Measurements from ENCODE around the gene CRYL1.

Gene CRYL1

GRCh38 chr13:20457670-20458069 lies 68.0 kb downstream of the CRYL1 start:
- no peak overlapping the region for H3K27ac ChIP-seq
- TF ChIP-seq, protein P1, sequence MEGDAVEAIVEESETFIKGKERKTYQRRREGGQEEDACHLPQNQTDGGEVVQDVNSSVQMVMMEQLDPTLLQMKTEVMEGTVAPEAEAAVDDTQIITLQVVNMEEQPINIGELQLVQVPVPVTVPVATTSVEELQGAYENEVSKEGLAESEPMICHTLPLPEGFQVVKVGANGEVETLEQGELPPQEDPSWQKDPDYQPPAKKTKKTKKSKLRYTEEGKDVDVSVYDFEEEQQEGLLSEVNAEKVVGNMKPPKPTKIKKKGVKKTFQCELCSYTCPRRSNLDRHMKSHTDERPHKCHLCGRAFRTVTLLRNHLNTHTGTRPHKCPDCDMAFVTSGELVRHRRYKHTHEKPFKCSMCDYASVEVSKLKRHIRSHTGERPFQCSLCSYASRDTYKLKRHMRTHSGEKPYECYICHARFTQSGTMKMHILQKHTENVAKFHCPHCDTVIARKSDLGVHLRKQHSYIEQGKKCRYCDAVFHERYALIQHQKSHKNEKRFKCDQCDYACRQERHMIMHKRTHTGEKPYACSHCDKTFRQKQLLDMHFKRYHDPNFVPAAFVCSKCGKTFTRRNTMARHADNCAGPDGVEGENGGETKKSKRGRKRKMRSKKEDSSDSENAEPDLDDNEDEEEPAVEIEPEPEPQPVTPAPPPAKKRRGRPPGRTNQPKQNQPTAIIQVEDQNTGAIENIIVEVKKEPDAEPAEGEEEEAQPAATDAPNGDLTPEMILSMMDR (IDR thresholded peaks at IDR 0.05), result no peak
- no peak for TF ChIP-seq ZFX (IDR thresholded peaks at IDR 0.05; ENCODE audit: borderline replicate concordance)

GRCh38 chr13:20456737-20457136 lies 68.9 kb downstream of the CRYL1 start:
- TF ChIP-seq ZFX (IDR thresholded peaks at IDR 0.05; ENCODE audit: borderline replicate concordance), result no peak
- TF ChIP-seq, protein P1 (IDR thresholded peaks at IDR 0.05), result no peak

GRCh38 chr13:20451397-20451796 lies 74.3 kb downstream of the CRYL1 start:
- no peak overlapping the region for H3K27ac ChIP-seq
- TF ChIP-seq, protein P1 (IDR thresholded peaks at IDR 0.05), result no peak
- no peak for TF ChIP-seq ZFX (IDR thresholded peaks at IDR 0.05; ENCODE audit: borderline replicate concordance)

More at GRCh38 chr13:20456737-20457136, 68.9 kb downstream of the CRYL1 start:
- no peak overlapping the region for H3K27ac ChIP-seq

DNA sequence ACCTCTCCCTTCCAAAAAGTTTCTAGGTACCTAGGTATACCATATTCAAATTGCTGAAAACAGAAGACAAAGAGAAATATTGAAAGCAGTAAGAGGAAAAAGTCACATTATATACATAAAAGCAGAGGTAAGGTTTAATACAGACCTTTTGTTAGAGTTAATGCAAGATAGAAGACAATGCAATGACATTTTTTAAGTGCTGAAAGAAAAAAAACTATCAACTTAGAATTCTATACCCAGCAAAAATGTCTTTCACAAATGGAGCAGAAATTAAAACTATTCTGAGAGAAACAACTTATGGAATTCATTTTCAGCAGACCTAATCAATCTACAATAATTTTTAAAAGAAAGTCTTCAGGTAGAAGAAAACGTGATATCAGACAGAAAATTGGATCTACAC lies 77.2 kb downstream of the CRYL1 start:
- no peak overlapping the region for H3K27ac ChIP-seq
- no peak for TF ChIP-seq ZFX (IDR thresholded peaks at IDR 0.05; ENCODE audit: borderline replicate concordance)
- TF ChIP-seq, protein P1 (IDR thresholded peaks at IDR 0.05), result no peak

DNA sequence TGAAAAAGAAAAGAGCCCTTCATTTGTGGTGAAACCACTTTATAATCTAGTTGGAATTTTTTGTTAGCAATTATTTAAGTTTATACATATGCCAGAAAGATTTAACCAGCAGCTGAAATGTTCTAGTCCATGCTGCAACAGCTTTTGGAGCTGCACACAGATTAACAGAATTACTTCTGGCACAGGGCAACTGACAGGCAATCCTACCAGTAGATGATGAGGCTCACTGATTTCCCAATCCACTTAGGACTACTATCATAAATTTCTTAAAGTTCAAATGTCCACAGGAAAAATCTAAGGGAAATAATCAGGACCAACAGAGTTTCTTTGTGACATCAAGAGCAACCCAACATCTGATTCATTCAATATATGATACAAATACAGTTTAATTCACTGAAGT lies 78.8 kb downstream of the CRYL1 start:
- TF ChIP-seq, protein P1 (IDR thresholded peaks at IDR 0.05), result no peak
- H3K27ac ChIP-seq, result no peak overlapping the region

- H3K27ac ChIP-seq, result no peak overlapping the region
- TF ChIP-seq, protein P1 (IDR thresholded peaks at IDR 0.05), result no peak
- TF ChIP-seq ZFX (IDR thresholded peaks at IDR 0.05; ENCODE audit: borderline replicate concordance), result no peak
Observed at GRCh38 chr13:20446405-20446804, 79.3 kb downstream of the CRYL1 start.

DNA sequence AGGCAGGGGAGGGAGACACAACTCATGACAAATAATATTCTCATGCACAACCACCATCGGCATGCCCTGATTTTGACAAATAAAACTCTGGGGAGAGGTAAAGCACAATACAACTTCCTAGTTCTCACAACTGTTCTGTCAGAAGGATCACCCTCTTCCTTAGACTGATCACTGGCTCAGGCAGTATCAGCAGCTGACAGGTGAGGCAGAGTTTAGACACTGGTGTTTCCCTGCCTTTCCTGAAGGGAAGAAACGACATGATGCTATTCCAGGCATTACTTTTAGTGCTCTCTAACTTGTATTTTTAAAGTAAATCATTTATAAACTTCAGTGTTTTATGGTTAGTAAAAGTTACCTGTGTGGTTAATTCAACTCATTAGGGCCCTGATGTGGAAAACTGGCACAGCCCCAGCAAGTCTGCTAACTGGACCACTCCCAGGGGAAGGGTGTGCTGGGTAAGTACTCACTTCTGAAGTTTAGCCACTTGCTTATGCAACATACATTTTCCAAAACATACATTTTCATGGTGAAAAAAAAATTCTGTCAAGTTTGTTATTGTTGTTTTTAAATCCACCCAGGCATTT lies 82.8 kb downstream of the CRYL1 start:
- TF ChIP-seq, protein P1 (IDR thresholded peaks at IDR 0.05), result no peak
- TF ChIP-seq ZFX (IDR thresholded peaks at IDR 0.05; ENCODE audit: borderline replicate concordance), result no peak
- peak overlapping the region; percentile 57 for H3K27ac ChIP-seq
